GM19099 (cell line): ENCODE measurements around the gene OR2Y1.

Source experiments
- POLR2A ChIP-seq: IDR thresholded peaks from 3 replicates; pipeline ENCODE4 v1.6.1; 2011; ENCODE audit warnings: low read depth; ENCODE audit not compliant: insufficient read length; ENCODE audit errors: extremely low read depth

Gene OR2Y1, protein sequence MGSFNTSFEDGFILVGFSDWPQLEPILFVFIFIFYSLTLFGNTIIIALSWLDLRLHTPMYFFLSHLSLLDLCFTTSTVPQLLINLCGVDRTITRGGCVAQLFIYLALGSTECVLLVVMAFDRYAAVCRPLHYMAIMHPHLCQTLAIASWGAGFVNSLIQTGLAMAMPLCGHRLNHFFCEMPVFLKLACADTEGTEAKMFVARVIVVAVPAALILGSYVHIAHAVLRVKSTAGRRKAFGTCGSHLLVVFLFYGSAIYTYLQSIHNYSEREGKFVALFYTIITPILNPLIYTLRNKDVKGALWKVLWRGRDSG

DNA sequence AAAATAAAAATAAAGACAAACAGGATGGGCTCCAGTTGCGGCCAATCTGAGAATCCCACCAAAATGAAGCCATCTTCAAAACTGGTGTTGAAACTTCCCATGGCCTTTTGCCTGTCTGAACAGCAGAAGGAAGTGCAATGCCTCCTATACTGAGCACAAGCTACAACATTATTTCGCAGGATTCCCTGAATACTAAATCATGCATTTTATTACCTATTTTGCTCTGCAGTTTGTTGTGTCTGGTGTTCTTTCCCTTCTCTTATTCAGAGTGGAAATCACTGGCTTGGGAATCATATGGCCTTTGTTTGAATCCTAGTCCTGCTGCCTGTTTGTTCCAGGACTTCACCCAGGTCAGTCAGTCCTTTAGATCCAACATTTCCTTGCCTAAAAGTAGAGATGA lies at the start of gene OR2Y1:
OR2Y1 (minus strand) TSS at position 101 of the 400 bp plus-strand sequence; CDS start at position 101, 0 bp downstream.
- no peak for TF ChIP-seq POLR2A

DNA sequence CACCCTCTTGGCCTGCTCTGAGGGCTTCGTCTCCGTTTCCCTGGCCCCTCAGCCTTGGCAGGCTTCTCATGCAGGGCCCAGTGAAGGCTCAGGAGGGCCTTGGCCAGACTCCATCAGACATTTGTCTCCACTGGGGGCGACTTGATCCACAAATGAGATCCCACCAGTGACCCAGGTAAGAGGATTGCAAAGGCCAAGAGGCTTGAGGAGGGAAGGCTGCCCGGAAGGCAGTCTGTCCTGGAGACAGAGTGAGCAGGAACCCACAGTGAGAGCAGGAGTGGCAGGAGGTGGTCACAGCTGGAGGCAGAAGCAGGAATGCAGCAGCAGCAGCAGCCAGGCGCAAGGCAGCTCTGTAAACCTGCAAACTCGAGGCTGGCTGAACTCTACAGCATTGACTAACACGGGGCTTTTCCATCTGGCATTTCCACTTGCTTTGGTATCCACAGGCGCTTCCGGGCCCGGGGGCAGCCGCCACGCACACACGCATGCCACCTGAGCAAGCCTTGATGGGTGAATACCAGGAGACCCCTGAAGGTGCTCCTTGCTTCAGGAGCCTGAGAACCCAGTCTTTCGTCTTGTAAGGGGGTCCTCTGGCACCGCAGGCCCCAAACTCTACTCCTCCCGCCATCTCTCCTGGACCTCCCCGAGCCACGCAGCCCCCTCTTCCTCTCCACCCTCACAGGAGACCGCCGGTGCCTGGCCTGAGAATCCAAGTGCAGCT lies 48.0 kb upstream of the OR2Y1 start:
- TF ChIP-seq POLR2A, result no peak

DNA sequence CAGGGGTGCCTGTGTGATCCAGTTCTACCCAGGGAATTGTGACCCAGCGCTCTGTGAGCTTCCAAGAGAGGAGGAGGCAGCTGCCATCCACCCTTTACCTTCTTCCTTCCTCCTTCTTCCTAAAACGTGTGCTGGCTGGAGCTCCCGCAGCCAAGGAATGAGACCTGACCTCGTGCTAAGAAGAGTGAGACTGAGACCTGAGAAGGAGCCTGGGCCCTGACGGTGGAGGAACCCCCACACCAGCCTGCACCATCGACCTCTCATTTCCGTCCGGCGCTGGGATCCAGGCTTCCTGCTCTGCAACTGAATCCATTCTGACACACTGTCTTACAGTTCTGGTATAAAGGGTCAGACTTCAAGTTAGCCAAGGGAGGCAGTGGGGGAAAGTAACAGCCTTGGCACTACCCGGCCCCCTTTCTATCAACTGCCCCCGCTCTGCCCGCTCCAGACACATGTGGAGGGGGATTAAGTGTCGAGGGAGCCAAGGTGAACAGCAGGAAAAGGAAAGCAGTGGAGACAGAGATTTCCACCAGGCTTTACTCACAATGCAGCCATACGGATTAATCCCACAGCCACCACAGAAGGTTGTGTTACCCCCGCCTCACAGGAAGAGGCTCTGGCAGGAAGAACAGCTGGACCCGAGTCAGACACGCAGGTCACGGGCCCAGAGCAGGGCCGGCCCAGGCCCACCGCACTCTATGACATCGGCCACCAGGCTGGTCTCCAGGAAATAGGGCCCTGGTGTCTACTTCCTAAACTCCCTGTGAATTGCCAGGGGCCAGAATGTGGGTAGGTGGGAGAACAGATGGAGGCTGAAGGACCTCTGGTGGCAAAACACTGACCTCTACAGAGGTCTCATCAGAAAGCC lies 46.9 kb upstream of the OR2Y1 start:
- no peak for TF ChIP-seq POLR2A

DNA sequence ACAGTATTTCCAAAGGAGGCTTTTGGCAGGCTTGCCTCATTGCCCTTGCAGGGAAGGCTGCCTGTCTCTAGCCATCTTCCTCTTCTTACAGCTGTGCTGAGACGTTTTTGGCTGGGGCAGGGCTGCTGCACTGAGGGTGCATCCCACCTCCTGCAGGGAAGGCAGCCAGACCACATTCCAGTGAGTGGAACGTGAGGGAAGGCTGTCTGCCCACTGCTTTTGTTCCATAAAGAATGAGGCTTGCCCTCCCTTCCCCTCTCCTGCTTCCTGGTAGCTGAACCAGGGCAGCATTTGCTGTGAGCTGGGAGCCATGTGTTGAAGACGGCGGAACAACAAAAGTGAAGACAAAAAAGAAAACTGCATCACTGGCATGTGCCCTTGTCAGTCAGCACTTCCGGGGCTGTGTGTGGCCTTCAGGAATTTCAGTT lies 46.0 kb upstream of the OR2Y1 start:
- no peak for TF ChIP-seq POLR2A

DNA sequence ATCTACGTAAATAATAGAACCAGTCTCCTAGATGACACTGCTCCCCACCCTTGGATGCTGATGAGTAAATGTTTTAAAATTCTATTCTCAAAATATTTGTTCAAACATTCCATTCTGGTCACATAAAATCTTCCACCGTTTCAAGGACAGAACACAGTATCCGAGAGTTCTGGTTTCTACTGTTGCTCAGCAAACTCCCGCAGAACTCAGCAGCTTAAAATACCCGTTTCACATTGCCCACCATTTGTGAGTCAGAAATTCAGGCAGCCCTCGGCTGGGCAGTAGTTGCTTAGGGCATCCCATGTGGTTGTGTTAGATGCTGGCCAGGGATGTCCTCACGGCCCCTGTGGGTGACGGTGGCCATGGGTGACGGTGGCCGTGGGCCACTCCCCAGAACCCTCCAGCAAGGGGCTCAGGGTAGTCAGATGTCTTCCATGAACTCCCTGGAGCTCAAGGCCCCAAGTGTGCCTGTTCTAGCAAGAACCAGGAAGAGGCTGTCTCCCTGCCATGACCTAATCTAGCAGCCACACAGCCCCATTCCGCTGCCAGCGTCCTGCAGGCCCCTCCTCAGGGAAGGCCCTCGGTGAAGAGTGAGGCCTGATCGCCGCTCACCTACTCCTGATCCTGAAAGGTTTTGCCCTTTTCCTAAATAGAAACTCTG lies 45.4 kb upstream of the OR2Y1 start:
- TF ChIP-seq POLR2A, result no peak

DNA sequence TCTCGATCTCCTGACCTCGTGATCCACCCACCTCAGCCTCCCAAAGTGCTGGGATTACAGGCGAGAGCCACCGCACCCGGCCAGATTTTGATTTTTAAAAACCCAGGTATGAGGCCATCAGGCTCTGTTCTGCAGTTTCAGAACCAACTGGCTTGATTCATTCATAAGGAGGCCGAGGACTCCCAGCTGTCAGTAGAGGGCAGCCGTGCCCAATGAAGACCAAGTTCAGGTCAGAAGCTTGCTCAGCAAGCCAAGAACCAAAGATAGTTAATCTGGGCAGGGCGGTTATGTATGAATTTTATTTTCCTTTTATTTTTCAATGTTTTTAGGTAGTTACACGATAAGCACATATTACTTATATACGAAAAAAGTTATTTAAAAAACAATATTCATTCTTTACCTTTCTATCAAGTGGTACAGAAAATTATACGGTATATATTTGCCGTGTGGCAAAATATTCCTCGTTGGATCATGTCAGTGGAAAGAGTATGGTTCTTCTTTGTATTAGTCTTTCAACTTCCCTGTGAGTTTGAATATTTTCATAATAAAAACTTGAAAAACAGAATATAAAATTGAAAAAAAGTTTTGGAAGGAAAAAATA lies 44.7 kb upstream of the OR2Y1 start:
- no peak for TF ChIP-seq POLR2A

DNA sequence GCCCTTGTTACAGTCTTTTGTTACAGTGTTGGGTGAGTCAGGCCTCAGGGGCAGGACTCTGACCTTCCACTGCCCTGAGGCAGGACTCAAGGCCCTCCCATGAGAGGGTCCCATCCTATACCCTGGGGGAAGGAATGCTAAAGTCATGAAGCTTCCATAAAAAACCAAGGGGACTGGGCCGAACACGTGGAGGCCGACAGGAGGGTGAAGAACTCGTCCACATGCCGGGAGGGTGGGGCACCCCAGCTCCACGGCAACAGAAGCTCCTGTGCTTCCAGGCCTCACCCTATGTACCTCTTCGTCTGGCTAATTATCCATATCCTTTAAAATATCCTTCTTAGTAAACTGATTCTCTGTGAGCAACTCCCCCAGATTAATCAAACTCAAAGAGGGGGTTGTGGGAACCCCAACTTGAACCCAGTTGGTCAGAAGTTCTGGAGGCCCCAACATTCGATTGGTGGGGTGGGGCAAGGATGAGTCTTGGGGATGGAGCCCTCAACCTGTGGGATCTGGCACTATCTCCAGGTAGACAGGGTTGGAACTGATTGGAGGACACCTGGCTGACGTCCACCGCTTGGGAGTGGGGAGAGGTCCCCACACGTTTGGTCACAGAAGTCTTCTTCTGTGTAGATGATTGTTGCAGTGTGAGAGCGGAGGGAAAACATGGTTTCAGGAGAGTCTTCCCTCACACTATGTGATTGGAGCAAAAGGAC lies 43.6 kb upstream of the OR2Y1 start:
- no peak for TF ChIP-seq POLR2A

DNA sequence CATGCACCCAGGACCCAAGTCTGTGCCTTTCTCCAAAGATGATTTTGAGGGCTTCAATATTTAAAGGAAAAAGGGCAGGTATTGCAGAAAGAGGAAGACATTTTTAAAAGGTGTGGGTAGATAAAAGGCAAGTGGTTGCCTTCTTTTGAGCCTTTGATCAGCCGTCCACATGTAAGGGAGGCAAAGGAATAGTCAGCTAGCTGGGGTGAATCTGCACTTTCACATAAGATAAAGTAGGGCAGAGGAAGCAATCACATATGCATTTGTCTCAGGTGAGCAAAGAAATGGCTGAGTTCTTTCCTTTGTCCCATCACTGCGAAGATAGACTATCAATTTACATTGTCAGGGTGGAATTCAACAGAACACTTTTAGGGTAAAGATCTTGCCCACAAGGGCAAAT lies 42.9 kb upstream of the OR2Y1 start:
- no peak for TF ChIP-seq POLR2A

DNA sequence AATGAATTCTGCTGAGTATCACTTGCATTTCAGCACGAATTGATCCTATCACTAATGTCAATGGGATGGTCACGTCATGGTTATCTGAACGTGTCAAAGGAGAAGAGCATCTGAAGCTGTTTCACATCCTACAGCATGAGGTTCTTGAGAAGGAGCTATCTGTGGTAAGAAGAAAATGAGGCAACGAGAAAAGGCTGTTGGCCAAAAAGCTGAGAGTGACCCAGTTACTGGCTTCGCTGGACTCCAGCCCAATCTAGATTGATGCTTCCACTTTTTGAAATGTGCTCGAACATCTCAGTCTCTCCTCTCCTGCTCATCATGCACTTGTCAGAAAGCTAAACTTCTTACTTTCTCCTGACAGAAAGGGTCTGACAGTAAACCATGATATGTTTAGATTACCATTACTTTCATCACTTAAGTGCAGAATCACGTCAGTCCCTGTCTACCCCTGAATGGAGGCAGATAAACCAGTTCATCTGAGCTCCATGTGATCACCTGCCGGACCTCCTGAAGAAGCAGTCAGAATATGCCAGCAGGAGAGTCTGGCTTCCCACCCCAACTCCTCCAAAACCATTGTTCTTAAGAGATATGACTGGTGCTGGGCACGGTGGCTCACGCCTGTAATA lies 40.2 kb upstream of the OR2Y1 start:
- no peak for TF ChIP-seq POLR2A

DNA sequence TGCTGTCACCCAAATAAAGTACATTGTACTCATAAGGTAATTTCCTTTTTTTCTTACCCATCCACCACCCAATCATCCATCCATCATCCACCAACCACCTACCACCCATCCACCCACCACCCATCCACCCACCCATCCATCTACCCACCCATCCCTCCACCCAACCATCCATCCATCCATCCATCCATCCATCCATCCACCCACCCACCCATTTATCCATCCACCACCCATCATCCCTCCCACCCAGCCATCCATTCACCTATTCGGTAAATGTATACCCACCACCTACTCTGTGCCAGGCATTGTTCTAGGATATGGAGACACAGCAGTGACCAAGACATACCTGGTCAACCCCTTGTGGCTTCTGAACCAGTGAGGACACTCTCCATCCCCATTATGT lies 37.6 kb upstream of the OR2Y1 start:
- TF ChIP-seq POLR2A, result no peak

DNA sequence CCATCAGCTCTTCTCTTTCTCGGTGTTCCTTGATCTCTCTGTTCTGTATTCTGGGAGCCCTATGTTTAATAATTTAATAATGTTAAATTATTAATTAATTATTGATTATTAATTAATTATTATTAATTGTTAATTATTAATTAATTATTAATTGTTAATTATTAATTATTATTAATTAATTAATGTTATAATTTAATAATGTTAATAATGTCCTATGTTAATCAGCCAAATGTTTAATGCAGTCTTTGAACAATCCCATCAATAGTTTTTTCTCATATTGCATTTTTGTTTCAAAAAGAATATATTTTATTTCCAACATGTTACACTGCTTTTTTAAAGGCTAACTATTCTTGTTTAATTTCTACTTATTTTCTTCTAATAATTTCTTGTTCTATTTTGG lies 36.5 kb upstream of the OR2Y1 start:
- TF ChIP-seq POLR2A, result no peak

DNA sequence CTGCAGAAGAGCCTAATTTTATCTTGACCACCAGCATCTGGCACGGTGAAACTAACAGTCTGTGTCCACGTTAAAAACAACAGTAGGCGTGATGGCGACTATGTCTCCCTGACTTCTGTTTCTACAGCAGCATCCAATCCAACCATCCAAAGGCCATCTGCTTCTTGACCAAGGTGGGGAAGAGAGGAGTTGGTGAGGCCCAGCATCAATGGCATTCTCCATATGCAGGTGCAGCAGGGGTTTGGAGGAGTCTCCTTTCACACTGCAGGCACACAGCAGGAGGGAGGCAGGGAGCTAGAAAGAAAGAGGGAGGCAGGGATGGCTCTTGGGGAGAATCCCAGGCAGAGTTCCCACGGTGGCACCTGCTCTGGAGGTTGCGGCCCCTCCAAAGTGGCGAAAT lies 35.8 kb upstream of the OR2Y1 start:
- no peak for TF ChIP-seq POLR2A

DNA sequence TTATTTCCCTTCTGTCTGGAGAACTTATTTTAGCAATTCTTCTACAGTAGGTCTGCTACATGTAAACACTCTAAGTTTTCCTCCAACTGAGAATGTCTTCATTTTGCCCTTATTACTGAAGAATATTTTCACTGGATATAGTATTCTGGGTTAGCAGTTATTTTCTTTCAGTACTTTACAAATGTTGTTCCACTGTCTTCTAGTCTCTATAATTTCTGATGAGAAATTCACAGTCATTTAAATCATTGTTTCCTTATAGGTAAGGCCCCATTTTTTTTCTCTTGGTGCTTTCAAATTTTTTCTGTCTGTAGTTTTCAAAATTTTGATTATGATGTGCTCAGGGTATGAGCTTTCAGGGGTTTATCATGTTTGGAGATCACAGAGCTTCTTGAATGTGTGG lies 32.0 kb upstream of the OR2Y1 start:
- TF ChIP-seq POLR2A, result no peak
